HL-60 (cell line): ENCODE results near the gene TIGD6.

Experiments
- DNase-seq, 2 experiments: peaks; one replicate each; pipeline ENCODE4 v3.0.0-alpha.2; 2010 to 2020; ENCODE audit warnings: low read depth in 1 of 2, low spot score in 1 of 2
- H3K27ac ChIP-seq: fragments of 250-450 bp; sonication (Bioruptor Pico); replicated peaks from 2 replicates; pipeline ENCODE4 v1.5.1; 2020; ENCODE audit warnings: mild to moderate bottlenecking, moderate library complexity
- H3K27me3 ChIP-seq: fragments of 250-450 bp; sonication (Bioruptor Pico); 2 replicates; pipeline ENCODE4 v1.5.1; 2021; ENCODE audit warnings: mild to moderate bottlenecking, moderate library complexity; ENCODE audit not compliant: insufficient read depth, poor library complexity, severe bottlenecking
- H3K4me3 ChIP-seq: replicated peaks from 2 replicates; pipeline ENCODE4 v1.5.1; 2011; ENCODE audit warnings: mild to moderate bottlenecking, control low read depth, low read length; ENCODE audit not compliant: insufficient read depth
- CTCF ChIP-seq: IDR thresholded peaks from one replicate; pipeline ENCODE4 v1.5.1; 2011; ENCODE audit warnings: low read length, control low read depth, inconsistent platforms; ENCODE audit not compliant: insufficient read depth
- GABPA ChIP-seq: IDR thresholded peaks from 2 replicates; pipeline ENCODE4 v1.6.1; 2012; ENCODE audit warnings: low read depth
- POLR2AphosphoS5 ChIP-seq: IDR thresholded peaks from 2 replicates; pipeline ENCODE4 v1.6.1; 2012; ENCODE audit warnings: low read depth
- SPI1 ChIP-seq: IDR thresholded peaks from 2 replicates; pipeline ENCODE4 v1.6.1; 2012; ENCODE audit warnings: low read depth, mild to moderate bottlenecking, borderline replicate concordance
- TF ChIP-seq, protein P1 (sequence below): IDR thresholded peaks from 2 replicates; pipeline ENCODE4 v1.6.1; 2012; ENCODE audit warnings: low read depth; ENCODE audit not compliant: insufficient replicate concordance

The TIGD6 gene

GRCh38 chr5:149996205-149996890, 4.1 kb downstream of the TIGD6 start:
- DNase-seq, result no peak
- TF ChIP-seq SPI1, result no peak
- no peak for TF ChIP-seq POLR2AphosphoS5
- no peak for TF ChIP-seq CTCF
- TF ChIP-seq, protein P1, sequence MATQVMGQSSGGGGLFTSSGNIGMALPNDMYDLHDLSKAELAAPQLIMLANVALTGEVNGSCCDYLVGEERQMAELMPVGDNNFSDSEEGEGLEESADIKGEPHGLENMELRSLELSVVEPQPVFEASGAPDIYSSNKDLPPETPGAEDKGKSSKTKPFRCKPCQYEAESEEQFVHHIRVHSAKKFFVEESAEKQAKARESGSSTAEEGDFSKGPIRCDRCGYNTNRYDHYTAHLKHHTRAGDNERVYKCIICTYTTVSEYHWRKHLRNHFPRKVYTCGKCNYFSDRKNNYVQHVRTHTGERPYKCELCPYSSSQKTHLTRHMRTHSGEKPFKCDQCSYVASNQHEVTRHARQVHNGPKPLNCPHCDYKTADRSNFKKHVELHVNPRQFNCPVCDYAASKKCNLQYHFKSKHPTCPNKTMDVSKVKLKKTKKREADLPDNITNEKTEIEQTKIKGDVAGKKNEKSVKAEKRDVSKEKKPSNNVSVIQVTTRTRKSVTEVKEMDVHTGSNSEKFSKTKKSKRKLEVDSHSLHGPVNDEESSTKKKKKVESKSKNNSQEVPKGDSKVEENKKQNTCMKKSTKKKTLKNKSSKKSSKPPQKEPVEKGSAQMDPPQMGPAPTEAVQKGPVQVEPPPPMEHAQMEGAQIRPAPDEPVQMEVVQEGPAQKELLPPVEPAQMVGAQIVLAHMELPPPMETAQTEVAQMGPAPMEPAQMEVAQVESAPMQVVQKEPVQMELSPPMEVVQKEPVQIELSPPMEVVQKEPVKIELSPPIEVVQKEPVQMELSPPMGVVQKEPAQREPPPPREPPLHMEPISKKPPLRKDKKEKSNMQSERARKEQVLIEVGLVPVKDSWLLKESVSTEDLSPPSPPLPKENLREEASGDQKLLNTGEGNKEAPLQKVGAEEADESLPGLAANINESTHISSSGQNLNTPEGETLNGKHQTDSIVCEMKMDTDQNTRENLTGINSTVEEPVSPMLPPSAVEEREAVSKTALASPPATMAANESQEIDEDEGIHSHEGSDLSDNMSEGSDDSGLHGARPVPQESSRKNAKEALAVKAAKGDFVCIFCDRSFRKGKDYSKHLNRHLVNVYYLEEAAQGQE, result no peak
- TF ChIP-seq GABPA, result no peak
- no peak overlapping the region for H3K4me3 ChIP-seq
- no peaks in the 10 kb centered on the region for H3K27me3 ChIP-seq
- no peak overlapping the region for H3K27ac ChIP-seq

- Histone ChIP-seq H3K27ac (no peak overlapping the region), H3K4me3 (no peak overlapping the region), H3K27me3 (no peaks in the 10 kb centered on the region)
- TF ChIP-seq GABPA (no peak), CTCF (no peak), POLR2AphosphoS5 (no peak), SPI1 (no peak)
- TF ChIP-seq, protein P1, result no peak
- no peak for DNase-seq
These were observed 4.9 kb downstream of the TIGD6 start for GRCh38 chr5:149995385-149996204.

DNA sequence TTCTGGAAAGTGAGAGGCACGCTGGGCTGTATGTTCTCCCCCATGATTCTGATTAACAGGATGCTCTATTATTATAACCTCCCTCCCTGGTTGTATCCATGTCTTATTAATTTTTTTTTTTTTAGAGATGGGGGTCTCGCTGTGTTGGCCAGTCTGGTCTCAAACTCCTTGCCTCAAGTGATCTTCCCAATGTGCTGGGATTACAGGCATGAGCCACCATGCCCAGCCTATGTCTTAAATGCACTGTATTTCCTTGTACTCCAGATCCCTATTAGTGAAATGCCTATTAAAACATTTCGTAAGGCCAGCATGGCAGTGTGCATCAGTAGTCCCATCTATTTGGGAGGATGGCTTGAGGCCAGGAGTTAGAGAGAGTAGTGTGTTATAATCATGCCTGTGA, 7.0 kb downstream of the TIGD6 start:
- Histone ChIP-seq H3K4me3 (no peak overlapping the region), H3K27me3 (no peaks in the 10 kb centered on the region), H3K27ac (no peak overlapping the region)
- no peak for DNase-seq
- TF ChIP-seq CTCF, result no peak
- no peak for TF ChIP-seq SPI1
